ENCODE data around the gene LRRC74A.

Gene LRRC74A

GRCh38 chr14:76811561-76811960 lies 14.6 kb upstream of the LRRC74A start:
- peak; percentile 2; the same call in 1 of the 3 replicates for ATAC-seq (ENCODE audit: low read depth)
- peak overlapping the region; percentile 38 for H3K27ac ChIP-seq (ENCODE audit: poor library complexity, severe bottlenecking)

GRCh38 chr14:76812093-76812421 lies 14.2 kb upstream of the LRRC74A start:
- no peak for TF ChIP-seq CTCF (IDR thresholded peaks at IDR 0.05; ENCODE audit: poor library complexity, severe bottlenecking)
- DNase-seq (ENCODE audit: low spot score) (no peak), ATAC-seq (ENCODE audit: low read depth) (peak; percentile 36)
- Histone ChIP-seq H3K4me1 (ENCODE audit: insufficient read depth, poor library complexity, severe bottlenecking) (peaks cover 12% of the 10 kb centered on the region), H3K27ac (ENCODE audit: poor library complexity, severe bottlenecking) (peak overlapping the region; percentile 38), H3K27me3 (ENCODE audit: insufficient read depth, poor library complexity, severe bottlenecking) (no peaks in the 10 kb centered on the region), H3K4me3 (ENCODE audit: severe bottlenecking) (peak overlapping the region; percentile 70), H3K36me3 (ENCODE audit: low read depth) (peaks cover 17% of the 10 kb centered on the region), H3K9me3 (ENCODE audit: severe bottlenecking) (no peaks in the 10 kb centered on the region)

More at GRCh38 chr14:76811561-76811960, 14.6 kb upstream of the LRRC74A start:
- H3K9me3 ChIP-seq (ENCODE audit: severe bottlenecking) = no peaks in the 10 kb centered on the region
- no peak for DNase-seq (ENCODE audit: low spot score)
- peak overlapping the region; percentile 70 for H3K4me3 ChIP-seq (ENCODE audit: severe bottlenecking)
- H3K27me3 ChIP-seq (ENCODE audit: insufficient read depth, poor library complexity, severe bottlenecking) = no peaks in the 10 kb centered on the region
- TF ChIP-seq CTCF (IDR thresholded peaks at IDR 0.05; ENCODE audit: poor library complexity, severe bottlenecking) = no peak
- H3K4me1 ChIP-seq (ENCODE audit: insufficient read depth, poor library complexity, severe bottlenecking) = peaks cover 12% of the 10 kb centered on the region
- H3K36me3 ChIP-seq (ENCODE audit: low read depth) = peaks cover 22% of the 10 kb centered on the region

GRCh38 chr14:76812422-76813383 lies 13.5 kb upstream of the LRRC74A start, which contains the start of gene ANGEL1:
Gene ANGEL1 (minus strand): TSS chr14:76812882. CDS start chr14:76812827, 55 bp downstream.
- no peaks in the 10 kb centered on the region for H3K9me3 ChIP-seq (ENCODE audit: severe bottlenecking)
- peak within 1 kb of the TSS; percentile 38 for H3K27ac ChIP-seq (ENCODE audit: poor library complexity, severe bottlenecking)
- peaks cover 10% of the 10 kb centered on the region for H3K36me3 ChIP-seq (ENCODE audit: low read depth)
- H3K4me1 ChIP-seq (ENCODE audit: insufficient read depth, poor library complexity, severe bottlenecking) = peaks cover 12% of the 10 kb centered on the region
- ATAC-seq (ENCODE audit: low read depth) (peak; percentile 88), DNase-seq (ENCODE audit: low spot score) (peak; percentile 93)
- TF ChIP-seq CTCF (IDR thresholded peaks at IDR 0.05; ENCODE audit: poor library complexity, severe bottlenecking) = no peak
- no peaks in the 10 kb centered on the region for H3K27me3 ChIP-seq (ENCODE audit: insufficient read depth, poor library complexity, severe bottlenecking)
- peak within 1 kb of the TSS; percentile 70 for H3K4me3 ChIP-seq (ENCODE audit: severe bottlenecking)

GRCh38 chr14:76814726-76815645 lies 11.2 kb upstream of the LRRC74A start:
- H3K9me3 ChIP-seq (ENCODE audit: severe bottlenecking) = no peaks in the 10 kb centered on the region

More at GRCh38 chr14:76814726-76815645, 11.2 kb upstream of the LRRC74A start:
- no peak for TF ChIP-seq CTCF (IDR thresholded peaks at IDR 0.05; ENCODE audit: poor library complexity, severe bottlenecking)
- Histone ChIP-seq H3K27me3 (ENCODE audit: insufficient read depth, poor library complexity, severe bottlenecking) (peaks cover 4% of the 10 kb centered on the region), H3K27ac (ENCODE audit: poor library complexity, severe bottlenecking) (no peak overlapping the region), H3K4me1 (ENCODE audit: insufficient read depth, poor library complexity, severe bottlenecking) (peaks cover 12% of the 10 kb centered on the region), H3K4me3 (ENCODE audit: severe bottlenecking) (no peak overlapping the region), H3K36me3 (ENCODE audit: low read depth) (no peaks in the 10 kb centered on the region)
- no peak for ATAC-seq (ENCODE audit: low read depth)
- no peak for DNase-seq (ENCODE audit: low spot score)

Data from RWPE2 (cell line).